ENCODE data around the gene OR2L2. TPM values are rescaled to one million over a fixed set of nuclear protein-coding genes. Genes with fewer than 3 reads are reported as not detected.
"Not testable (repeated sequence)": the region's sequence is repeated elsewhere in the genome, so short reads cannot be mapped to it uniquely, and the experiment has no call there.

The OR2L2 gene
- total RNA-seq, 6 experiments from 2014 or later = 0.05 TPM; not detected in 5

- peaks cover 30% of the 10 kb centered on the region for H3K9me3 Mint-ChIP-seq
- H3K4me3 Mint-ChIP-seq = no peak overlapping the region
- no peaks in the 10 kb centered on the region for H3K36me3 Mint-ChIP-seq (ENCODE audit: low read depth)
- DNase-seq = no peak
- TF ChIP-seq CTCF (IDR thresholded peaks at IDR 0.05) = no peak
- H3K27ac Mint-ChIP-seq = no peak overlapping the region
- H3K4me1 Mint-ChIP-seq (ENCODE audit: low read depth) = no peaks in the 10 kb centered on the region
- no peaks in the 10 kb centered on the region for H3K27me3 Mint-ChIP-seq (ENCODE audit: insufficient read depth)
Observed at GRCh38 chr1:248047008-248047407, 17.1 kb downstream of the OR2L2 start.

GRCh38 chr1:248054671-248055070, 24.8 kb downstream of the OR2L2 start:
- Mint-ChIP-seq H3K27me3 (ENCODE audit: insufficient read depth) (no peaks in the 10 kb centered on the region), H3K27ac (no peak overlapping the region), H3K4me3 (no peak overlapping the region), H3K4me1 (ENCODE audit: low read depth) (no peaks in the 10 kb centered on the region), H3K9me3 (peaks cover 44% of the 10 kb centered on the region), H3K36me3 (ENCODE audit: low read depth) (no peaks in the 10 kb centered on the region; the same call in 1 of the 2 replicates)
- no peak for TF ChIP-seq CTCF (IDR thresholded peaks at IDR 0.05)
- no peak for DNase-seq

GRCh38 chr1:248055261-248055660, 25.4 kb downstream of the OR2L2 start:
- Mint-ChIP-seq H3K36me3 (ENCODE audit: low read depth) (no peaks in the 10 kb centered on the region; the same call in 1 of the 2 replicates), H3K27ac (no peak overlapping the region), H3K4me1 (ENCODE audit: low read depth) (no peaks in the 10 kb centered on the region), H3K9me3 (peaks cover 40% of the 10 kb centered on the region), H3K27me3 (ENCODE audit: insufficient read depth) (no peaks in the 10 kb centered on the region), H3K4me3 (no peak overlapping the region)
- TF ChIP-seq CTCF (IDR thresholded peaks at IDR 0.05) = no peak
- no peak for DNase-seq

DNA sequence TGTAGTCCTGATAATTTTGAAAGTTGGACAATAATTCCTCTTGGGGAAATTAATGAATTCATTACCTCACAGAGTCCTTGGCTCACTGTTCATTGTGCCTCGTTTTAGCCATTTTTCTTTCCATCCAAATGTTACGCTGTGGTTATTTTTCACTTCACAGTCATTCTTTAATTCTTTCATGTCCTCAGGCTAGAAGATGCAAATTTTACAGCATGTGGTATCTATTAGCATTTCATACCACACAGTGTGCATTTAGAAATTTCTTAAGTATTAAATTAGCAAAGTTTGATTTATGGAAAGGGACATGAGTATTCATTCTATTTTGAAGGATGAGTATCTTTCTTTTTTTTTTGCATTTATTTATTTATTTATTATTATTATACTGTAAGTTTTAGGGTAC, 35.2 kb downstream of the OR2L2 start:
- H3K4me1 Mint-ChIP-seq (ENCODE audit: low read depth) = no peaks in the 10 kb centered on the region
- H3K36me3 Mint-ChIP-seq (ENCODE audit: low read depth) = no peaks in the 10 kb centered on the region
- H3K27ac Mint-ChIP-seq = no peak overlapping the region
- H3K9me3 Mint-ChIP-seq = peaks cover 38% of the 10 kb centered on the region
- no peaks in the 10 kb centered on the region for H3K27me3 Mint-ChIP-seq (ENCODE audit: insufficient read depth)
- no peak for TF ChIP-seq CTCF (IDR thresholded peaks at IDR 0.05)
- DNase-seq = no peak
- no peak overlapping the region for H3K4me3 Mint-ChIP-seq

GRCh38 chr1:248065604-248066003, 35.7 kb downstream of the OR2L2 start:
- Mint-ChIP-seq H3K27ac (no peak overlapping the region), H3K4me1 (ENCODE audit: low read depth) (no peaks in the 10 kb centered on the region), H3K9me3 (peaks cover 41% of the 10 kb centered on the region), H3K36me3 (ENCODE audit: low read depth) (no peaks in the 10 kb centered on the region), H3K27me3 (ENCODE audit: insufficient read depth) (no peaks in the 10 kb centered on the region), H3K4me3 (no peak overlapping the region)
- TF ChIP-seq CTCF (IDR thresholded peaks at IDR 0.05) = no peak
- DNase-seq = no peak

GRCh38 chr1:248083864-248084263, 54.0 kb downstream of the OR2L2 start:
- not testable (repeated sequence) for H3K4me1 Mint-ChIP-seq (ENCODE audit: low read depth); H3K27me3 Mint-ChIP-seq (ENCODE audit: insufficient read depth); DNase-seq; H3K4me3 Mint-ChIP-seq; H3K27ac Mint-ChIP-seq; H3K36me3 Mint-ChIP-seq (ENCODE audit: low read depth); H3K9me3 Mint-ChIP-seq

Other genes starting within 250 kb of the OR2L2 start
- not detected for gene OR14A16, start 206.0 kb upstream of the OR2L2 start, total RNA-seq (2021; fragmentation: NEBNext Ultra II Directional; extraction: Animal tissue kit (Norgen Biotek cat#: 25700))
- gene OR11L1, start 188.2 kb upstream of the OR2L2 start, total RNA-seq (2021; fragmentation: NEBNext Ultra II Directional; extraction: Animal tissue kit (Norgen Biotek cat#: 25700)) = not detected
- not detected for gene TRIM58, start 172.9 kb upstream of the OR2L2 start, total RNA-seq (2021; fragmentation: NEBNext Ultra II Directional; extraction: Animal tissue kit (Norgen Biotek cat#: 25700))
- gene OR2W3, start 134.5 kb upstream of the OR2L2 start, total RNA-seq (2021; fragmentation: NEBNext Ultra II Directional; extraction: Animal tissue kit (Norgen Biotek cat#: 25700)) = not detected
- not detected for gene OR2T8, start 109.8 kb upstream of the OR2L2 start, total RNA-seq (2021; fragmentation: NEBNext Ultra II Directional; extraction: Animal tissue kit (Norgen Biotek cat#: 25700))
- not detected for gene OR2AJ1, start 105.2 kb upstream of the OR2L2 start, total RNA-seq (2021; fragmentation: NEBNext Ultra II Directional; extraction: Animal tissue kit (Norgen Biotek cat#: 25700))
- not detected for gene OR2L8, start 81.2 kb upstream of the OR2L2 start, total RNA-seq (2021; fragmentation: NEBNext Ultra II Directional; extraction: Animal tissue kit (Norgen Biotek cat#: 25700))
- gene OR2AK2, start 64.8 kb upstream of the OR2L2 start, total RNA-seq (2021; fragmentation: NEBNext Ultra II Directional; extraction: Animal tissue kit (Norgen Biotek cat#: 25700)) = not detected
- not detected for gene OR2L5, start 16.4 kb upstream of the OR2L2 start, total RNA-seq (2021; fragmentation: NEBNext Ultra II Directional; extraction: Animal tissue kit (Norgen Biotek cat#: 25700))
- not detected for gene OR2L3, start 16.8 kb downstream of the OR2L2 start, total RNA-seq (2021; fragmentation: NEBNext Ultra II Directional; extraction: Animal tissue kit (Norgen Biotek cat#: 25700))
- gene OR2L13, start 65.1 kb downstream of the OR2L2 start, total RNA-seq (2021; fragmentation: NEBNext Ultra II Directional; extraction: Animal tissue kit (Norgen Biotek cat#: 25700)) = not detected
- not detected for gene OR2M5, start 115.1 kb downstream of the OR2L2 start, total RNA-seq (2021; fragmentation: NEBNext Ultra II Directional; extraction: Animal tissue kit (Norgen Biotek cat#: 25700))
- gene OR2M2, start 144.8 kb downstream of the OR2L2 start, total RNA-seq (2021; fragmentation: NEBNext Ultra II Directional; extraction: Animal tissue kit (Norgen Biotek cat#: 25700)) = not detected
- under 1 TPM in 3 of 6 experiments, not detected in 3; 0.03 to 0.05 (median 0.05) TPM for gene OR2M3, start 167.2 kb downstream of the OR2L2 start, total RNA-seq (2021; fragmentation: NEBNext Ultra II Directional; extraction: Animal tissue kit (Norgen Biotek cat#: 25700))
- gene OR2M4, start 201.3 kb downstream of the OR2L2 start, total RNA-seq (2021; fragmentation: NEBNext Ultra II Directional; extraction: Animal tissue kit (Norgen Biotek cat#: 25700)) = under 1 TPM in 3 of 6 experiments, not detected in 3; 0.05 to 0.09 (median 0.07) TPM
- gene OR2T33, start 247.9 kb downstream of the OR2L2 start, total RNA-seq (2021; fragmentation: NEBNext Ultra II Directional; extraction: Animal tissue kit (Norgen Biotek cat#: 25700)) = under 1 TPM in 1 of 6 experiments, not detected in 5; 0.16 TPM

Measured in HFFc6 (cell line).